GM18909 (cell line): ENCODE measurements around the gene GATD1.
A peak's percentile ranks its signal among the peaks of the same experiment; 100 is the strongest.

Source experiments
- ATAC-seq: cut with Tn5 transposase; IDR thresholded peaks from one replicate; pipeline ENCODE4 v1.9.1; 2021; ENCODE audit warnings: mild to moderate bottlenecking; ENCODE audit not compliant: unreplicated experiment, poor library complexity

Gene GATD1

DNA sequence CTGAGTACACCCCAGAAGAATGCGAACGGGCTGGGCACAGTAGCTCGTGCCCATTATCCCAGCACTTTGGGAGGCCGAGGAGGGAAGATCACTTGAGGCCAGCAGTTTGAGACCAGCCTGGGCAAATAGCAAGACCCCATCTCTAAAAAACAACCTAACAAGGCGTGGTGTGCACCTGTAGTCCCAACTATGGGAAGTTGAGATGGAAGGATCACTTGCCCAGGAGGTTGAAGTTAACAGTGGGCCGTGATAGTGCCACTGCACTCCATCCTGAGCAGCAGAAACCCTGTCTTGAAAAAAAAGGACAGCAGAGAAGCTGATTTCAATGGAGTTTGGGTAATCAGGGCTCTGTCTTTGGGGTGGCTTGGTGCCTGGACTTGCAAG lies 35.8 kb upstream of the GATD1 start:
- ATAC-seq: no peak

- no peak for ATAC-seq
These were observed 35.1 kb upstream of the GATD1 start for GRCh38 chr11:812390-812789.

GRCh38 chr11:811446-812245 lies 34.4 kb upstream of the GATD1 start:
- no peak for ATAC-seq

DNA sequence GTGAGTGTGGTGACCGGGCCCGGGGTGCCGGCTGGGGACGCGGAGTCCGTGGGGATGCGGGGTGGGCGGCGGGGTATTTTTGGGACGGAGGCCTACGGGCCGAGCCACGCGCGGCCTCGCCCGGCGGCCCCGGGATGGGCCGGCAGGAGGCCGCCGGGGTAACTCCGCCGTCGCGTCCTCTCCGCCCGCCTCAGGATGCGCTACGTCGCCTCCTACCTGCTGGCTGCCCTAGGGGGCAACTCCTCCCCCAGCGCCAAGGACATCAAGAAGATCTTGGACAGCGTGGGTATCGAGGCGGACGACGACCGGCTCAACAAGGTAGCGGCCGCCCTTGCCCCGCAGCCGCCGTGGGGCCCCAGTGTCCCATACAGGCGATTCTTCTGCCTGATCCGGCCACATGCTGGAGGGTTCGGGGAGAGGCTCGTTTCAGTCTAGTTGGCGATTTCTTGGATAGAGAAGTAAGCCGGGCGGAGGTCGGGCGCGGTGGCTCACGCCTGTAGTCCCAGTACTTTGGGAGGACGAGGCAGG lies 32.8 kb upstream of the GATD1 start:
- no peak for ATAC-seq

GRCh38 chr11:809287-810039 lies 32.2 kb upstream of the GATD1 start, which contains the start of gene RPLP2:
Gene RPLP2 (plus strand): TSS chr11:809967. CDS start chr11:810235, 268 bp downstream.
- peak; percentile 73 for ATAC-seq

DNA sequence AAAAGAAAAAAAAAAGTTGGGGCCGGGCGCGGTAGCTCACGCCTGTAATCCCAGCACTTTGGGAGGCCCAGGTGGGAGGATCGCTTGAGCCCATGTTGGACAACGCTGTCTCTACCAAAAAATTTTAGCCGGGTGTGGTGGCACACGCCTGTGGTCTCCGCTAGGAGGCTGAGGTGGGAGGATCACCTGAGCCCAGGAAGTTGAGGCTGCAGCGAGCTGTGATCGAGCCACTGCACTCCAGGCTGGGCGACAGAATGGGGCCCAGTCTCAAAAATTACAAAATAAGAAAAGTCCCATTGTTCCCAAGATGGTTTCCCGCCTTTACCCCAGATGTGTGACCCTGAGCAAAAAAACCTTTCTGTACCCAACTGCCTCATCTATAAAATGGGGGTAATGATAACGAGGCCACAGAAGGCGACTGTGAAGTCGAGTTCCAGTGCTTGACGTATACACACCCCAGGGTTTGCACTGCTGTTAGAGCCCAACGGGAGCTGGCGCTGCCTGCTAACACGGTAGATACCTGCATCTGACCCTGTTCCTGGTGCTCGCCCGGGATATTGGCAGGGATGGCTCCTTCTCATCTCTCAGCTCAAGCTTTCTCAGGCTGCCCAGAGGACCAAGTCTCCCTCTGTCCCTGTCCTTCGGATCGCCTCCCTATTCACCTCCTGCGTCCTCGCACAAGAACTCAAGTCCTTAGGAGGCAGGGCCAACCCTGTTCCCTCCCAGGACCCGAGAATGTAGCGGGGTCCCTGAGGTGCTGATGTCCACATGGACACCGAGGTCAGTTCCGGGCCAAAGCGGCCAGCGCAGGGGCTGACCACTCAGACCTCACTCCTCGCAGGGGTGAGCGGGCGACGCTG lies 31.4 kb upstream of the GATD1 start:
- no peak for ATAC-seq

DNA sequence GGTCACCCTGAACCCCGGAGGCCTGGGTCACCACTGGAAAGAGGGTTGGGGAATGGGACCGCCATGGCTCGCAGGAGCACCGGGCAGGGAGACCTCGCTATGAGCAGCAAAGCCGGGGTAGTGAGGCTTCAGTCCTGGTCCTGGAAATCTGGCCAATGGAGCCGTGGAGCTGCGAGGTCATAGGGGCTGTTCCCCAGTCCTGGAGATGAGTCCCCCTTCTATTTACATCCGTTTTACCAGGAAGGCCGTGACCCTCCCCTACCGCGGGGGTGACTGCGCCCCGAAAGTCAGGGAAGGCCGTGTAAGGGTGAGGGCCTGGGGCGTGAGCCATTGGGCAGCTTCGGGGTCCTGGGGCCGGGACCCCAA lies 27.3 kb upstream of the GATD1 start:
- no peak for ATAC-seq

DNA sequence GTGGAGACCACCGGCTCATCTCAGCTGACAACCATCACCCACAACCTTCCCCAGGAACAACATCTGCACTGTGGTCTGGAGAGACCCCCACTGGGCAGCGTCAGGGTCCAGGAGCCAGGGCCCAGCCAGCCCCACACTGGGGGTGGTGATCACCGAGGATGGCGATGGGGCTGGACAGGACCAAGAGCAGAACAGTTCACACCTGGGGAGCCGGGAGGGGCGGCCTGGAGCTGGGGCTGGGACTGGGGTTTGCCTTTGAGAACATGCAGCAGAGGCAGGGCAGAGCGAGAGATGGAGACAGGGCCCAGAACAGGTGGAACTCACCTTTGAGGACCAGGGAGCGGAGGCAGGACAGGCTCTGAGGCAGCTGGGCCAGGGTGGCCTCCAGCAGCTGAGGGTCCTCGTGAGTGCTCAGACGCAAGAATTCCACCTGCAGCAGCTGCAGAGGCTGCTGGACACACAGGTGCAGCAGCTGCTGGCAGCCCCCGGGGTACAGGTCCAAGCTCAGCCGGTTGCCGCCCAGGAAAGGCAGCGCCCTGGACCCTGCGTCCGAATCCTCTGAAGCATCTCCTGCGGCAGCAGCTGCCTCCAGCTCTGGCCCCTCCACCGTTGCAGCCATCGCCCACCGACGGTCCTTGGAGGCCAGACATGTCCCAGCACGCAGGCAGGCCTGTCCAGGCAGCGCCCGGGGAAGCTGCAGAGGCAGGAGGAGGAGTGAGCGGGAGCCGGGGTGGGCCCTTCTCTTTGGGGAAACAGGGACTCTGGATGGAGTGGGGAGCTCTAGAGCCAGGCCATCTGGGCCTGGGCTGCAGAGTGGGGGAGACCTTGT lies 26.7 kb upstream of the GATD1 start:
- ATAC-seq: no peak

- no peak for ATAC-seq
These were observed 26.1 kb upstream of the GATD1 start for GRCh38 chr11:803467-803742.

GRCh38 chr11:802693-803466 lies 25.6 kb upstream of the GATD1 start:
- ATAC-seq: no peak

DNA sequence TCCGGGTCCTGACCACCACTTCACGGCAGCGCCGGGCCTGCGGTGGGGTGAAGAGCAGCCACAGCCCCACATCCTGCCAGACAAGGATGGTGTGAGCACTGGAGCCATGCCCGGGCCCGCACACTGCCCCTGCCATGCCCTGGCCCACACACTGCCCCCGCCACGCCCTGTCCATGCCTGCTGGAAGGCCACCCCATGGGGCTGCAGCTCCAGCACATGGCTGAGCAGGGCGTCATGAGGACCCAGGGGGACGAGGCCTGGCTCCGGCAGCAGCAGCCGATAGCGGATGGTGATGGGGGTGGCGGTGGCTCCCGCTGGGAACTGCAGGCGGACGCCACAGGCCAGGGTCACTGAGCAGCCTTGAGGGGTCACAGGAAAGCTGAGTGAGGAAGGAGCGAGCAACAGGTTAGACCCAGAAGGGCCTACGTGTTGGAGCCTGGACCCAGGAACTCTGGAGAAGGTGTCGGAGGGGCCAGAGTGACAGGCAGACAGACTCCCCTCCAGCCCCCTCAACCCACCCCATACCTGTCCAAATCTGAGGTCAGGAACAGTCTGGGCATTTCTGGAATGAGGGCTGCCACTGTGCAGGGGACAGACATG lies 24.8 kb upstream of the GATD1 start:
- no peak for ATAC-seq

- ATAC-seq: no peak
These were observed 24.0 kb upstream of the GATD1 start for GRCh38 chr11:801097-801780.

GRCh38 chr11:800473-800872 lies 23.2 kb upstream of the GATD1 start:
- no peak for ATAC-seq

- ATAC-seq: no peak
These were observed 22.5 kb upstream of the GATD1 start for GRCh38 chr11:799641-800316.

DNA sequence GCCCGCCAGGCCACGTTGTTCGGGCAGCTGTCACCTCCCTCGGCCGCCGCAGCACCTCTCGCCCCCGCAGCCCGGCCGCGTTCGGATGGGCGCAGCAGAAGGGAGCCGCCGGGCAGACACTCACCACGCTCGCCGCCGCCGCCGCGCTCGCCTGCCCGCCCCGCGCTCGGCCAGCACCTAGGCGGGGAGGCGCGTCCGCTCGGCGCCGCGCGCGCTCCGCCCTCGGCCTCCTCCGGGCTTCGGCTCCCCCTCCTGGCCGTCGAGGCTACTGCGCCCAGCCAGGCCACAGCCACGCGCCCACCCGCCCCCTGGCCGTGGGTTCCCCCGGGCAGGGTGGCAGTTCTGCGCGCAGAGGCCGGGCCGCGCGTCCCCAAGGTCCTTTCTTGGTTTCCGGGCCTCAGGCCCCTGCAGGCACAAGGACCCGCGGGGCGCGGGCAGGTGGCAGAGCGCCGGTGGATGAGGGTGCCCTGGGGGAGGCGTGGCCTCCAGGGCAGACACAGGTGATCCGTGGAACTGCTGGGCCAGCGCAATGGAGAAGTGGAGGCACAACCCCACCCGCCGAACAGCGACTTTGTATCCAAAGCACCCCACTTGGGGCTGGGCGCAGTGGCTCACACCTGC lies 20.9 kb upstream of the GATD1 start, which contains the start of gene SLC25A22:
SLC25A22 (minus strand) TSS at position 189 of the 621 bp plus-strand sequence. CDS start 3,275 bp downstream, outside the sequence.
- peak; percentile 60 for ATAC-seq

GRCh38 chr11:797296-798092 lies 20.2 kb upstream of the GATD1 start:
- ATAC-seq: peak; percentile 38
